LNCAP (cell line): ENCODE results near the gene ST6GAL2.

Experiments used
- TF ChIP-seq, protein P1 (sequence below): fragments of 450-650 bp; IDR thresholded peaks from 2 replicates; pipeline ENCODE4 v1.5.1; 2017; ENCODE audit warnings: mild to moderate bottlenecking

The ST6GAL2 gene

GRCh38 chr2:106825161-106825560 is 60.8 kb downstream of the ST6GAL2 start:
- TF ChIP-seq, protein P1, sequence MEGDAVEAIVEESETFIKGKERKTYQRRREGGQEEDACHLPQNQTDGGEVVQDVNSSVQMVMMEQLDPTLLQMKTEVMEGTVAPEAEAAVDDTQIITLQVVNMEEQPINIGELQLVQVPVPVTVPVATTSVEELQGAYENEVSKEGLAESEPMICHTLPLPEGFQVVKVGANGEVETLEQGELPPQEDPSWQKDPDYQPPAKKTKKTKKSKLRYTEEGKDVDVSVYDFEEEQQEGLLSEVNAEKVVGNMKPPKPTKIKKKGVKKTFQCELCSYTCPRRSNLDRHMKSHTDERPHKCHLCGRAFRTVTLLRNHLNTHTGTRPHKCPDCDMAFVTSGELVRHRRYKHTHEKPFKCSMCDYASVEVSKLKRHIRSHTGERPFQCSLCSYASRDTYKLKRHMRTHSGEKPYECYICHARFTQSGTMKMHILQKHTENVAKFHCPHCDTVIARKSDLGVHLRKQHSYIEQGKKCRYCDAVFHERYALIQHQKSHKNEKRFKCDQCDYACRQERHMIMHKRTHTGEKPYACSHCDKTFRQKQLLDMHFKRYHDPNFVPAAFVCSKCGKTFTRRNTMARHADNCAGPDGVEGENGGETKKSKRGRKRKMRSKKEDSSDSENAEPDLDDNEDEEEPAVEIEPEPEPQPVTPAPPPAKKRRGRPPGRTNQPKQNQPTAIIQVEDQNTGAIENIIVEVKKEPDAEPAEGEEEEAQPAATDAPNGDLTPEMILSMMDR, result no peak

DNA sequence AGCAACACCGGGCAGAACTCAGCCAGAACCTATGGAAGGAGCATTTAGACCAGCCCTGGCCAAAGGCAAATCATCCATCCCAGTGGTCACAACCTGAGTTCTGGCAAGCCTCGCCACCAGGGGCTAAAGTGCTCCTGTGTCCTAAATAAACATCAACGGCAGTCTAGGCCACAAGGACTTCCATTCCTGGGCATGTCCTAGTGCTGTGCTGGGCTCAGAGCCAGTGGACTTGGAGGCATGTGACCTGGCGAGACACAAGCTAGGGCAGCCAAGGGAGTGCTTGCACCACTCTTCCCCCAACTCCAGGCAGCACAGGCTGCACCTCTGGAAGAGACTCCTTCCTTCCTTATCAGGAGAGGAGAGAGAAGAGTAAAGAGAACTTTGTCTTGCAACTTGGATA is 69.0 kb downstream of the ST6GAL2 start:
- TF ChIP-seq, protein P1, result no peak

DNA sequence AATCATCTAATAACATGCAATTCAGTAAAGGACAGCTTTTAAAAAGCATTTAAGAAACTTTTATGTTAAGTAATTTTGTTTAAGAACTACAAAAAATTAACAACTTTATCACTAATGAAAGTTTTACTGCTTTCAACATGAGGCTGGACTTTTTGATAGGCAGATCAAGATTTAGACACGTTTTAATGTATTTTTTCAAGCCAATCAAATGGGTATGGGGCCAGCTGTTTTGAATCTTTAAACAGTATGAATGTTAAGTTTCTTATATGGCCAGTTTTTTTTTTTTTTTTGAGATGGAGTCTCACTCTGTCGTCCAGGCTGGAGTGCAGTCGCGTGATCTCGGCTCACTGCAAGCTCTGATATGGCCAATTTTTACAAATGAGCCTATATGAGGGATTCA is 73.1 kb downstream of the ST6GAL2 start:
- TF ChIP-seq, protein P1, result no peak

DNA sequence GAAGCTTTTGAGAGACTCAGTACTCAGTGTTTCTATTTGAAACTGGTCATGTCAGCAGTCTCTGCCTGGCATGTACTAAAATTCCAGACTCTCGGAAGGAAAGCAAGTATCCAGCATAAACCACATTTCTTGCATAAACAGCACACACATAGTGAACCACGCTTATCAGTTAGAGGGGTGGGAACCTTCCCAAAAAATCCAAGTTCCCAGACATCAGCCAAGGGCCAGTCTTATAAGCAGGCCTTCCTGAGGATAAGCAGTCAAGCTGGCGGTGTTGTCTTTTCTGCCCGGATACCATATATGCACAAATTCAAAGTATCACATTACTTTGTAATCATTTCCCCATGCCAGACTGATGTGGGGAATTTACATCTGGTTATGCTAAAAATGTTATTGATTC is 73.6 kb downstream of the ST6GAL2 start:
- TF ChIP-seq, protein P1, result no peak

- TF ChIP-seq, protein P1, result no peak
Measured at GRCh38 chr2:106805716-106806115, 80.3 kb downstream of the ST6GAL2 start.

- TF ChIP-seq, protein P1, result no peak
Measured at GRCh38 chr2:106804161-106804560, 81.8 kb downstream of the ST6GAL2 start.

- TF ChIP-seq, protein P1, result no peak
Measured at GRCh38 chr2:106800976-106801655, 84.9 kb downstream of the ST6GAL2 start.

DNA sequence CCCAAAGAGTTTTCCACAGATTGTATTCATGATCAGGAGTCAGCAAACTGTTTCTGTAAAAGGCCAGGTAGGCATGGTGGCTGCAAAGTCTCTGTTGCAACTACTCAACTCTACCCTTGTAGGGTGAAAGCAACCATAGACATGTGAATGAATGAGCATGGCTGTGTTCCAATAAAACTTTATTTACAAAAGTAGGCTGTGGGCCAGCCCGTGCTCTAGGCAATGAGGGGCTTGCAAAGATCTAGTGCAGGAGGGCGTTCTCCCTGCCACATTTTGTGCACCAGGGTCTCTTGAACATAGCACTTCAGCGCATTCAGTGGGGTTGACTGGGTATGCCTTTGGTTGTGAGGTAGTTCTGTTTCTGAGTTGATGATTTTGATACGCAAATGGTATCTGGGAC is 85.8 kb downstream of the ST6GAL2 start:
- TF ChIP-seq, protein P1, result no peak
